GM20000 (cell line): ENCODE measurements around the gene C3orf20.

Source experiments
- DNase-seq: peaks from one replicate; pipeline ENCODE4 v3.0.0; 2012; ENCODE audit warnings: low spot score
- CTCF ChIP-seq: IDR thresholded peaks from 2 replicates; pipeline ENCODE4 v1.5.1; 2012; ENCODE audit warnings: mild to moderate bottlenecking, control low read depth; ENCODE audit errors: extremely low read depth, missing control alignments

The C3orf20 gene

GRCh38 chr3:14700891-14701290 lies 25.9 kb downstream of the C3orf20 start:
- no peak for TF ChIP-seq CTCF
- no peak for DNase-seq

DNA sequence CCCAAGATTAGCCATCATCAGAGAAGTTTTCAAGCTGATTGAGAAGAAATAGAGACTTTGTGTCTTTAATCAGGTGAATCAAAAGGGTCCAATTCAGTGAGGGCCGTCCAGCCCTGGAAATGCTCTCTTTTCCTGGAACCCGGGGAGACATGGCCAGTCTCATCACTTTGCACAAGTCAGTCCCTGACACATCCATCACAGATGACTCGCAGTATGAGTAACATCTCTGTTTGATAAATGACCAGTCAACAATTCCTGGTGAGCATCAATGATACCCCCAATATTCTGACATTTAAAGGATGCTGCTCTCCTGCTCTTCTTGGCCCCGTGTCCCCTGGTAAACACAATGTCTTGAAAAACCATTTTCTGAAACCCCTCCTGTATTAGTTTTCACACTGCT lies 26.7 kb downstream of the C3orf20 start:
- DNase-seq, result no peak
- TF ChIP-seq CTCF, result no peak

GRCh38 chr3:14703128-14703750 lies 28.3 kb downstream of the C3orf20 start:
- no peak for TF ChIP-seq CTCF
- DNase-seq, result no peak

- DNase-seq, result no peak
- TF ChIP-seq CTCF, result no peak
These were observed 28.9 kb downstream of the C3orf20 start for GRCh38 chr3:14703791-14704190.

GRCh38 chr3:14706096-14706495 lies 31.2 kb downstream of the C3orf20 start:
- TF ChIP-seq CTCF, result no peak
- DNase-seq, result no peak

DNA sequence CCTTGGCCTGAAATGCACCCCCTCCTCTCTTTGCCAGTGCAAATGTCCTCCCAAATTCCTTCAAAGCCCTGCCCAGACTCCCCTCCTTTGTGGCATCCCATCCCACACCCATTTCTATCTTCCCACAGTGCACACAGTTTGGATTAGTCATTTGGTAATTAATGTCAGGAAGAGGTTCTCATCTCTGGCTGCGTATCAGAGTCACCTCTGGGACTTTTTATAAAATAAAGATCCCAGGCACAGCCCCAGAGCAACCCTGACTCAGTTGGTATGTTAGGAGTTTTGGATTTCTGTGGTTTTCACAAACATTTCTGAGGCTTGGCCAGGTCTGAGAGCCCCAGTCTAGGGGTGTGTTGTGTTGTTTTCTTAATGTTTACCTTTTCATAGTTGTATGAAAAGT lies 41.6 kb downstream of the C3orf20 start:
- no peak for TF ChIP-seq CTCF
- no peak for DNase-seq

DNA sequence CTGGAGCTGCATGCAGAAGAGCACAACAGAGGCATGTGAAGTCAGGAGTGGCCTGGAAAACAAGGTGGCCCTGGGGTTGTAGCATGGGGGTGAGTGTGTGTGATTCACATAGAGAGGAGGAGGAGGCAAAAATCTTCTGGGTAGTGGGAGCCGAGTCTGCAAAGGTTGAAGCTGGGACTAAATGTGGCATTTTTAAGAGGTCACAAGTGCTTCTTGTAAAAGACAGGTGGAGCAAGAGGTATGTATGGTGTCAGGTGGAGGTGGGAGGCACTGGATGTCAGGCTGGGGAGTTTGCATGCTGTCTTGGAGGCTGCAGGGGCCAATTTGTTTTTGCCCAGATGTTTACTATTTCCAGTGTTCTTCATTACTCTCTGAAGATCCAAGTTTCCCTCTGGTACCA lies 42.4 kb downstream of the C3orf20 start:
- no peak for DNase-seq
- TF ChIP-seq CTCF, result no peak
